Tibial nerve (tissue), 3 donors: ENCODE measurements around the gene OSBPL10.

ENCODE experiments used
- POLR2A ChIP-seq, 2 donors: fragments of 450-650 bp; IDR thresholded peaks; one replicate each; pipeline ENCODE4 v1.6.1; 2017; ENCODE audit warnings: antibody characterized with exemption in 2 of 2, mild to moderate bottlenecking in 2 of 2, moderate library complexity in 2 of 2
- TF ChIP-seq, protein P1 (sequence below), 5 experiments: fragments of 200-600 bp in 3 of 5; fragments of 450-650 bp in 2 of 5; sonication (generic) in 3 of 5; IDR thresholded peaks; one replicate each; pipeline ENCODE4 v1.5.1; 2016 to 2019; ENCODE audit warnings: antibody characterized with exemption in 5 of 5, mild to moderate bottlenecking in 3 of 5, moderate library complexity in 2 of 5

GRCh38 chr3:31839144-31839917 is 141.7 kb downstream of the OSBPL10 start:
- TF ChIP-seq POLR2A (IDR thresholded peaks at IDR 0.05), result no peak
- TF ChIP-seq, protein P1, sequence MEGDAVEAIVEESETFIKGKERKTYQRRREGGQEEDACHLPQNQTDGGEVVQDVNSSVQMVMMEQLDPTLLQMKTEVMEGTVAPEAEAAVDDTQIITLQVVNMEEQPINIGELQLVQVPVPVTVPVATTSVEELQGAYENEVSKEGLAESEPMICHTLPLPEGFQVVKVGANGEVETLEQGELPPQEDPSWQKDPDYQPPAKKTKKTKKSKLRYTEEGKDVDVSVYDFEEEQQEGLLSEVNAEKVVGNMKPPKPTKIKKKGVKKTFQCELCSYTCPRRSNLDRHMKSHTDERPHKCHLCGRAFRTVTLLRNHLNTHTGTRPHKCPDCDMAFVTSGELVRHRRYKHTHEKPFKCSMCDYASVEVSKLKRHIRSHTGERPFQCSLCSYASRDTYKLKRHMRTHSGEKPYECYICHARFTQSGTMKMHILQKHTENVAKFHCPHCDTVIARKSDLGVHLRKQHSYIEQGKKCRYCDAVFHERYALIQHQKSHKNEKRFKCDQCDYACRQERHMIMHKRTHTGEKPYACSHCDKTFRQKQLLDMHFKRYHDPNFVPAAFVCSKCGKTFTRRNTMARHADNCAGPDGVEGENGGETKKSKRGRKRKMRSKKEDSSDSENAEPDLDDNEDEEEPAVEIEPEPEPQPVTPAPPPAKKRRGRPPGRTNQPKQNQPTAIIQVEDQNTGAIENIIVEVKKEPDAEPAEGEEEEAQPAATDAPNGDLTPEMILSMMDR (IDR thresholded peaks at IDR 0.05), result no peak
